ENCODE results near the gene RFX4. TPM values are rescaled to one million over a fixed set of nuclear protein-coding genes. Genes with fewer than 3 reads are reported as not detected.

RFX4 gene
- total RNA-seq, 1 donor from 2014 or later: 53.8 TPM

DNA sequence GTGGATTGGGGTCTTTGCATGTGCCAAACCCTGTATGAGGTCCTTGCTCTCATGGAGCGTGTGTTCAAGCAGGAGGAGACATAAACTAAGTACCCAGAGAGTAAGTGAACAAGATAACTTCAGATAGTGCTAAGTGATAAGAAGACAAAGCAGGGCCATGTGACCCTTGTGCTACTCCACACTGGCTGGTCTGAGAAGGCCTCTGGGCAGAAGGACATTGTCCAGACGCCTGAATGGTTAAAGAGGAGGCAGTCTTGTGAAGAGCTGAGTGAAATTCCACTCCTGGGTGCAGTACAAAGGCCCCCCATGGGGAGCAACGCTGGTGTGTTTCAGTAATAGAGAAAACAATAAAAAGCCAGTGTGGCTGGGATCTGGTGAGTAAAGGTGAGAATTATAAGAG is 98.4 kb downstream of the RFX4 start:
- no peaks in the 10 kb centered on the region for H3K9me3 Mint-ChIP-seq
- H3K27ac Mint-ChIP-seq (ENCODE audit: unreplicated experiment): no peak overlapping the region
- DNase-seq (ENCODE audit: low read depth, low spot score): no peak

DNA sequence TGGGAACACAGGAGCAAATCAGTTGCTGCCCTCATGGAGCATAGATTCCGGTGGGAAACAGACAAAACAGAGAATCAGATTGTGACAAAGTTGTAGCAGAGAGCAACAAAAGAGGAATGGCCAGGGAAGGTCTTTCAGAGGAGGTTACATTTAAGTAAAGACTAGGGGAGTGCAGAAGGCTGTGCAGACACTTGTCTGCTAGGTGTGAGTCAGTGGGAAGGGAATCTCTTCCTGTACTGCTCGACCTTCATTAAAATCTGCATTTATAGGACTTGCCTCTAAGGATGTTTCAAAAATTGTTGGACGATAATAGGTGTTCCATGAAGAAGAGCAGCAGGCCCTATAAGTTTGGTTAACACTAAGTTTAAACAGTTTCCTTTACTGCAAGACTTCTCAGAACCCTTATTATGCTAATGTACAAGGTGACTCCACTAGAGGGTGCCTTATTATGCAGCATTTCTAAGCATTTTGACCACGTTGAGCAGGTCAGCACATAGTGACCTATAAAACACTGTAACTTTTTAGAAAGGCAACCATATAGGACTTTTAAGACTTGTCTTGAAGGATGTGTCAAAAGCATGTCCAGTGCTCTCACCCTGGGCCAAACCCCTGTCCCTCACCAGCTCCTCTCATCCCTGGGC is 99.9 kb downstream of the RFX4 start:
- H3K9me3 Mint-ChIP-seq: no peaks in the 10 kb centered on the region
- H3K4me3 Mint-ChIP-seq: no peak overlapping the region
- no peaks in the 10 kb centered on the region for H3K27me3 Mint-ChIP-seq (ENCODE audit: low read depth)
- no peak overlapping the region for H3K27ac Mint-ChIP-seq (ENCODE audit: unreplicated experiment)
- peaks cover 38% of the 10 kb centered on the region for H3K4me1 Mint-ChIP-seq
- TF ChIP-seq, protein P1, sequence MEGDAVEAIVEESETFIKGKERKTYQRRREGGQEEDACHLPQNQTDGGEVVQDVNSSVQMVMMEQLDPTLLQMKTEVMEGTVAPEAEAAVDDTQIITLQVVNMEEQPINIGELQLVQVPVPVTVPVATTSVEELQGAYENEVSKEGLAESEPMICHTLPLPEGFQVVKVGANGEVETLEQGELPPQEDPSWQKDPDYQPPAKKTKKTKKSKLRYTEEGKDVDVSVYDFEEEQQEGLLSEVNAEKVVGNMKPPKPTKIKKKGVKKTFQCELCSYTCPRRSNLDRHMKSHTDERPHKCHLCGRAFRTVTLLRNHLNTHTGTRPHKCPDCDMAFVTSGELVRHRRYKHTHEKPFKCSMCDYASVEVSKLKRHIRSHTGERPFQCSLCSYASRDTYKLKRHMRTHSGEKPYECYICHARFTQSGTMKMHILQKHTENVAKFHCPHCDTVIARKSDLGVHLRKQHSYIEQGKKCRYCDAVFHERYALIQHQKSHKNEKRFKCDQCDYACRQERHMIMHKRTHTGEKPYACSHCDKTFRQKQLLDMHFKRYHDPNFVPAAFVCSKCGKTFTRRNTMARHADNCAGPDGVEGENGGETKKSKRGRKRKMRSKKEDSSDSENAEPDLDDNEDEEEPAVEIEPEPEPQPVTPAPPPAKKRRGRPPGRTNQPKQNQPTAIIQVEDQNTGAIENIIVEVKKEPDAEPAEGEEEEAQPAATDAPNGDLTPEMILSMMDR (conservative IDR thresholded peaks at IDR 0.05): peak; percentile 19
- H3K36me3 Mint-ChIP-seq (ENCODE audit: low read depth): peaks cover 26% of the 10 kb centered on the region
- DNase-seq (ENCODE audit: low read depth, low spot score): no peak

More for the DNA sequence above, 98.4 kb downstream of the RFX4 start:
- Mint-ChIP-seq H3K4me1 (peaks cover 48% of the 10 kb centered on the region), H3K27me3 (ENCODE audit: low read depth) (no peaks in the 10 kb centered on the region), H3K36me3 (ENCODE audit: low read depth) (peaks cover 26% of the 10 kb centered on the region), H3K4me3 (no peak overlapping the region)
- TF ChIP-seq, protein P1 (conservative IDR thresholded peaks at IDR 0.05): no peak

DNA sequence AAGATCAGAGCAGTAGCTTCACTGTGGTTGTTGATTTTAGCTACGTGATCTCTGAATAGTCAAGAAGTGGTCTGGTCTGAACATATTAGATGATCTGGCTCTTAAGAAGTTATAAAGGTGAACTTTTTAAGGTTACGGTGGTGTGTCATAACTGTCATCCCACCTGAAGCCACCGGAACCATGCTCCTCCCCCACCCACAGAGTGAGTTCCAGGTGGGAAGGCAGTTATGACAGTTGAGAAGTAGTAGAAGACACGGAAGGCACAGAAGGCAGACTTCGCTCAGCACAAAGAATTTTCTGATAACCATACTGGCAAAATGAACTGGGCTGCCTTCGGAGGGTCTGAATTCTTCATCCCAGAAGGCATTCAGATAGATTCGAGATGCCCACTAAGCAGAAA is 101.7 kb downstream of the RFX4 start:
- TF ChIP-seq, protein P1 (conservative IDR thresholded peaks at IDR 0.05): no peak
- DNase-seq (ENCODE audit: low read depth, low spot score): no peak
- Mint-ChIP-seq H3K4me1 (peaks cover 30% of the 10 kb centered on the region), H3K36me3 (ENCODE audit: low read depth) (peaks cover 32% of the 10 kb centered on the region), H3K27me3 (ENCODE audit: low read depth) (no peaks in the 10 kb centered on the region), H3K4me3 (no peak overlapping the region), H3K27ac (ENCODE audit: unreplicated experiment) (no peak overlapping the region), H3K9me3 (no peaks in the 10 kb centered on the region)

DNA sequence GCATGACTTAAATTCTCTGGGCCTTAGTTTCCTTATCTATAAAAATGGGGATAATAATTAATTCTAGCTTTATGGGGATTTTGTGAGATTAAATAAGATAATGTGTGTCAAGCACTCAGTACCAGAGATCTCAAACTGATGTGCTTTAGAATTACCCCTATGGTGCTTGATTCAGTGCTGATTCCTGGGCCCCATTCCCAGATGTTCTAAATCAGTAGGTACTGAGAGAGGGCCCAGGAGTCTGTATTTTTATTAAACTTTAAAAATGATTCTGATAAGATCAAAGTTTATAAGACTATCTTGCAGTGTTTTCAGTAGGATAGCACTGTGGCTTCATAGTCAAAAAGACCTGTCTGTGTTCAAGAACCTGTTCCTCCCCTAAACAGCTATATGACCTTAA is 102.6 kb downstream of the RFX4 start:
- Mint-ChIP-seq H3K27ac (ENCODE audit: unreplicated experiment) (no peak overlapping the region), H3K36me3 (ENCODE audit: low read depth) (peaks cover 35% of the 10 kb centered on the region), H3K4me3 (no peak overlapping the region), H3K9me3 (no peaks in the 10 kb centered on the region), H3K4me1 (peaks cover 21% of the 10 kb centered on the region), H3K27me3 (ENCODE audit: low read depth) (no peaks in the 10 kb centered on the region)
- DNase-seq (ENCODE audit: low read depth, low spot score): no peak
- TF ChIP-seq, protein P1 (conservative IDR thresholded peaks at IDR 0.05): no peak

DNA sequence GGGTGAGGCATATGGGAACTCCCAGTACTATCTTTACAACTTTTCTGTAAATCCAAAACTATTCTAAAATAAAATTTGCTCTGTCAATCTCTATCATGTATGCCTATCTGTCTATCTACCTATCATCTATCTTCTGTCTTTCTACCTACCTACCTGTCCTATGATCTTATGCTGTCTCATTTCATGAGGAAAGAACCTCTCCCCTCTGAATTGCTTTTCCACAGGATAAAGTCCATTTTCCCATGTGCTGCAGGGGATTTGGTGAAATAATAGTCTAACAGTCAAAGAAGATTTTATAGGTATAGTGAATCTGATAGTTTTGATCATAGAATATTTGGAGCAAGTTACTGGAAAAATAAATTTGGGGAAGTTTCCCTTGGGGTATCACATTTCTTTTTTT is 104.9 kb downstream of the RFX4 start:
- Mint-ChIP-seq H3K4me1 (peaks cover 4% of the 10 kb centered on the region), H3K9me3 (no peaks in the 10 kb centered on the region), H3K27ac (ENCODE audit: unreplicated experiment) (no peak overlapping the region), H3K27me3 (ENCODE audit: low read depth) (no peaks in the 10 kb centered on the region), H3K36me3 (ENCODE audit: low read depth) (peaks cover 28% of the 10 kb centered on the region), H3K4me3 (no peak overlapping the region)
- no peak for DNase-seq (ENCODE audit: low read depth, low spot score)
- TF ChIP-seq, protein P1 (conservative IDR thresholded peaks at IDR 0.05): no peak
